HEK293 (cell line): ENCODE results near the gene KIZ.

Source experiments
- CTCF ChIP-seq: fragments of 450-650 bp; formaldehyde crosslinking; IDR thresholded peaks from 2 replicates; pipeline ENCODE4 v1.5.1; 2016; ENCODE audit warnings: missing biosample characterization, missing genetic modification characterization
- GFI1B ChIP-seq: fragments of 450-650 bp; formaldehyde crosslinking; IDR thresholded peaks from 2 replicates; pipeline ENCODE4 v1.5.1; 2016; ENCODE audit warnings: missing biosample characterization, missing genetic modification characterization
- GLIS1 ChIP-seq: fragments of 450-650 bp; formaldehyde crosslinking; IDR thresholded peaks from 2 replicates; pipeline ENCODE4 v1.5.1; 2016; ENCODE audit warnings: missing biosample characterization, missing genetic modification characterization
- KLF10 ChIP-seq: fragments of 450-650 bp; IDR thresholded peaks from 2 replicates; pipeline ENCODE4 v1.5.1; 2018; ENCODE audit warnings: missing biosample characterization, mild to moderate bottlenecking, missing genetic modification characterization
- KLF17 ChIP-seq: fragments of 450-650 bp; formaldehyde crosslinking; IDR thresholded peaks from 2 replicates; pipeline ENCODE4 v1.5.1; 2016; ENCODE audit warnings: missing biosample characterization, missing genetic modification characterization
- OVOL3 ChIP-seq: fragments of 450-650 bp; formaldehyde crosslinking; IDR thresholded peaks from 2 replicates; pipeline ENCODE4 v1.5.1; 2016; ENCODE audit warnings: missing biosample characterization, missing genetic modification characterization
- PRDM2 ChIP-seq: fragments of 450-650 bp; formaldehyde crosslinking; IDR thresholded peaks from 2 replicates; pipeline ENCODE4 v1.5.1; 2016; ENCODE audit warnings: missing biosample characterization, missing genetic modification characterization, borderline replicate concordance
- PRDM6 ChIP-seq: fragments of 450-650 bp; formaldehyde crosslinking; IDR thresholded peaks from 2 replicates; pipeline ENCODE4 v1.5.1; 2017; ENCODE audit warnings: missing biosample characterization, missing genetic modification characterization
- ZBTB17 ChIP-seq: fragments of 450-650 bp; formaldehyde crosslinking; IDR thresholded peaks from 2 replicates; pipeline ENCODE4 v1.5.1; 2016; ENCODE audit warnings: missing biosample characterization, missing genetic modification characterization
- ZBTB21 ChIP-seq: fragments of 450-650 bp; formaldehyde crosslinking; IDR thresholded peaks from 2 replicates; pipeline ENCODE4 v1.5.1; 2017; ENCODE audit warnings: missing biosample characterization, missing genetic modification characterization
- ZBTB6 ChIP-seq: fragments of 450-650 bp; formaldehyde crosslinking; IDR thresholded peaks from 2 replicates; pipeline ENCODE4 v1.5.1; 2017; ENCODE audit warnings: missing biosample characterization, missing genetic modification characterization
- ZEB2 ChIP-seq: fragments of 450-650 bp; formaldehyde crosslinking; IDR thresholded peaks from 2 replicates; pipeline ENCODE4 v1.5.1; 2016; ENCODE audit warnings: missing biosample characterization, missing genetic modification characterization
- ZNF148 ChIP-seq: fragments of 450-650 bp; formaldehyde crosslinking; IDR thresholded peaks from 2 replicates; pipeline ENCODE4 v1.5.0; 2017; ENCODE audit warnings: missing biosample characterization, missing genetic modification characterization, borderline replicate concordance
- ZNF174 ChIP-seq: fragments of 450-650 bp; formaldehyde crosslinking; IDR thresholded peaks from 2 replicates; pipeline ENCODE4 v1.5.0; 2017; ENCODE audit warnings: missing biosample characterization, mild to moderate bottlenecking, missing genetic modification characterization
- ZNF324 ChIP-seq: fragments of 450-650 bp; formaldehyde crosslinking; IDR thresholded peaks from 2 replicates; pipeline ENCODE4 v1.5.1; 2016; ENCODE audit warnings: missing biosample characterization, missing genetic modification characterization
- ZNF366 ChIP-seq: fragments of 450-650 bp; formaldehyde crosslinking; conservative IDR thresholded peaks from 2 replicates; pipeline ENCODE4 v1.5.1; 2016; ENCODE audit warnings: missing biosample characterization, missing genetic modification characterization
- ZNF416 ChIP-seq: fragments of 450-650 bp; formaldehyde crosslinking; IDR thresholded peaks from 2 replicates; pipeline ENCODE4 v1.5.1; 2016; ENCODE audit warnings: missing biosample characterization, missing genetic modification characterization
- ZNF426 ChIP-seq: fragments of 450-650 bp; formaldehyde crosslinking; IDR thresholded peaks from 2 replicates; pipeline ENCODE4 v1.5.1; 2017; ENCODE audit warnings: missing biosample characterization, missing genetic modification characterization, mild to moderate bottlenecking, inconsistent platforms, moderate library complexity
- ZNF629 ChIP-seq: fragments of 450-650 bp; formaldehyde crosslinking; IDR thresholded peaks from 2 replicates; pipeline ENCODE4 v1.5.1; 2017; ENCODE audit warnings: missing biosample characterization, missing genetic modification characterization
- ZNF639 ChIP-seq: fragments of 450-650 bp; formaldehyde crosslinking; IDR thresholded peaks from 2 replicates; pipeline ENCODE4 v1.5.1; 2016; ENCODE audit warnings: missing biosample characterization, missing genetic modification characterization
- ZNF701 ChIP-seq: fragments of 450-650 bp; formaldehyde crosslinking; IDR thresholded peaks from 2 replicates; pipeline ENCODE4 v1.5.1; 2016; ENCODE audit warnings: missing biosample characterization, missing genetic modification characterization
- ZNF791 ChIP-seq: fragments of 450-650 bp; formaldehyde crosslinking; IDR thresholded peaks from 2 replicates; pipeline ENCODE4 v1.5.1; 2016; ENCODE audit warnings: missing biosample characterization, missing genetic modification characterization
- ZSCAN30 ChIP-seq: fragments of 450-650 bp; IDR thresholded peaks from 2 replicates; pipeline ENCODE4 v1.5.1; 2018; ENCODE audit warnings: missing biosample characterization, mild to moderate bottlenecking, missing genetic modification characterization, moderate library complexity

Gene KIZ

GRCh38 chr20:21189761-21190523, 64.1 kb downstream of the KIZ start (continued):
- no peak for TF ChIP-seq ZNF701
- TF ChIP-seq ZBTB6, result no peak
- TF ChIP-seq ZBTB17 (tag by site-specific recombination), result 0 out of 2 replicates have a peak, but pooled peaks have one; percentile 16
- no peak for TF ChIP-seq CTCF (tag by site-specific recombination)
- no peak for TF ChIP-seq ZNF639 (tag by site-specific recombination)
- peak; percentile 51; the same call in 1 of the 2 replicates for TF ChIP-seq ZSCAN30 (tag by site-specific recombination)
- 0 out of 2 replicates have a peak, but pooled peaks have one; percentile 34 for TF ChIP-seq ZEB2 (tag by site-specific recombination)
- TF ChIP-seq PRDM2, result no peak
- TF ChIP-seq KLF17 (tag by site-specific recombination), result no peak
- TF ChIP-seq ZBTB21, result no peak
- peak; percentile 64; the same call in 1 of the 2 replicates for TF ChIP-seq OVOL3 (tag by site-specific recombination)
- no peak for TF ChIP-seq ZNF426
- no peak for TF ChIP-seq GFI1B
- TF ChIP-seq ZNF629 (tag by site-specific recombination), result no peak; the same call in none of the 2 replicates
- no peak for TF ChIP-seq ZNF148 (tag by site-specific recombination)
- TF ChIP-seq ZNF791 (tag by site-specific recombination), result no peak
- TF ChIP-seq KLF10 (tag by site-specific recombination), result 0 out of 2 replicates have a peak, but pooled peaks have one; percentile 22
- no peak for TF ChIP-seq ZNF174 (tag by site-specific recombination)
- peak; percentile 88 for TF ChIP-seq GLIS1 (tag by site-specific recombination)
- TF ChIP-seq ZNF416 (tag by site-specific recombination), result no peak
- TF ChIP-seq ZNF366 (tag by site-specific recombination), result no peak
- no peak for TF ChIP-seq ZNF324
- TF ChIP-seq PRDM6, result peak; percentile 95
